ENCODE results near the gene ICAM4. TPM values are rescaled to one million over a fixed set of nuclear protein-coding genes. Genes with fewer than 3 reads are reported as not detected.

Gene ICAM4
- total and polyA plus RNA-seq, 2 of the 13 experiments (the other 11 are each of a cell fraction or from before 2014, with no cell fraction given): 2.9 to 4.0 TPM

GRCh38 chr19:10238172-10238783, 48.5 kb upstream of the ICAM4 start (continued):
- TF ChIP-seq ZNF446 (CRISPR knock-in tag; IDR thresholded peaks at IDR 0.05) (no peak), FOXA3 (CRISPR knock-in tag; IDR thresholded peaks at IDR 0.05) (peak; percentile 88), CSRNP2 (CRISPR knock-in tag; conservative IDR thresholded peaks at IDR 0.05; ENCODE audit: low read depth) (no peak), BORCS8-MEF2B (CRISPR knock-in tag; IDR thresholded peaks at IDR 0.05) (no peak), NBN (conservative IDR thresholded peaks at IDR 0.05) (no peak), ZFP41 (CRISPR knock-in tag; IDR thresholded peaks at IDR 0.05; ENCODE audit: borderline replicate concordance) (no peak), EED (CRISPR knock-in tag; IDR thresholded peaks at IDR 0.05) (no peak), PRDM10 (CRISPR knock-in tag; IDR thresholded peaks at IDR 0.05; ENCODE audit: low read depth) (no peak), ZIK1 (CRISPR knock-in tag; IDR thresholded peaks at IDR 0.05; ENCODE audit: borderline replicate concordance, low read depth) (no peak), PAF1 (CRISPR knock-in tag; IDR thresholded peaks at IDR 0.05) (no peak), ZNF382 (CRISPR knock-in tag; IDR thresholded peaks at IDR 0.05; ENCODE audit: borderline replicate concordance) (no peak), GZF1 (CRISPR knock-in tag; IDR thresholded peaks at IDR 0.05) (no peak), ZNF496 (CRISPR knock-in tag; IDR thresholded peaks at IDR 0.05; ENCODE audit: insufficient replicate concordance) (no peak), ZNF672 (CRISPR knock-in tag; IDR thresholded peaks at IDR 0.05) (no peak), HNRNPK (IDR thresholded peaks at IDR 0.05; ENCODE audit: low read depth, low read length, poor library complexity, severe bottlenecking) (no peak), HES4 (CRISPR knock-in tag; IDR thresholded peaks at IDR 0.05; ENCODE audit: borderline replicate concordance) (no peak)
- TF ChIP-seq, protein P1, sequence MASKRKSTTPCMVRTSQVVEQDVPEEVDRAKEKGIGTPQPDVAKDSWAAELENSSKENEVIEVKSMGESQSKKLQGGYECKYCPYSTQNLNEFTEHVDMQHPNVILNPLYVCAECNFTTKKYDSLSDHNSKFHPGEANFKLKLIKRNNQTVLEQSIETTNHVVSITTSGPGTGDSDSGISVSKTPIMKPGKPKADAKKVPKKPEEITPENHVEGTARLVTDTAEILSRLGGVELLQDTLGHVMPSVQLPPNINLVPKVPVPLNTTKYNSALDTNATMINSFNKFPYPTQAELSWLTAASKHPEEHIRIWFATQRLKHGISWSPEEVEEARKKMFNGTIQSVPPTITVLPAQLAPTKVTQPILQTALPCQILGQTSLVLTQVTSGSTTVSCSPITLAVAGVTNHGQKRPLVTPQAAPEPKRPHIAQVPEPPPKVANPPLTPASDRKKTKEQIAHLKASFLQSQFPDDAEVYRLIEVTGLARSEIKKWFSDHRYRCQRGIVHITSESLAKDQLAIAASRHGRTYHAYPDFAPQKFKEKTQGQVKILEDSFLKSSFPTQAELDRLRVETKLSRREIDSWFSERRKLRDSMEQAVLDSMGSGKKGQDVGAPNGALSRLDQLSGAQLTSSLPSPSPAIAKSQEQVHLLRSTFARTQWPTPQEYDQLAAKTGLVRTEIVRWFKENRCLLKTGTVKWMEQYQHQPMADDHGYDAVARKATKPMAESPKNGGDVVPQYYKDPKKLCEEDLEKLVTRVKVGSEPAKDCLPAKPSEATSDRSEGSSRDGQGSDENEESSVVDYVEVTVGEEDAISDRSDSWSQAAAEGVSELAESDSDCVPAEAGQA (IDR thresholded peaks at IDR 0.05; ENCODE audit: low read depth): no peak
- TF ChIP-seq, protein P1 (CRISPR knock-in tag; IDR thresholded peaks at IDR 0.05; ENCODE audit: borderline replicate concordance): no peak
